GM12872 (cell line): ENCODE data around the gene RPA1.

Experiments
- TF ChIP-seq, protein P1 (sequence below): IDR thresholded peaks from 3 replicates; pipeline ENCODE4 v1.5.1; 2011; ENCODE audit warnings: low read depth, mild to moderate bottlenecking, low read length, moderate library complexity; ENCODE audit not compliant: insufficient read depth

Gene RPA1

DNA sequence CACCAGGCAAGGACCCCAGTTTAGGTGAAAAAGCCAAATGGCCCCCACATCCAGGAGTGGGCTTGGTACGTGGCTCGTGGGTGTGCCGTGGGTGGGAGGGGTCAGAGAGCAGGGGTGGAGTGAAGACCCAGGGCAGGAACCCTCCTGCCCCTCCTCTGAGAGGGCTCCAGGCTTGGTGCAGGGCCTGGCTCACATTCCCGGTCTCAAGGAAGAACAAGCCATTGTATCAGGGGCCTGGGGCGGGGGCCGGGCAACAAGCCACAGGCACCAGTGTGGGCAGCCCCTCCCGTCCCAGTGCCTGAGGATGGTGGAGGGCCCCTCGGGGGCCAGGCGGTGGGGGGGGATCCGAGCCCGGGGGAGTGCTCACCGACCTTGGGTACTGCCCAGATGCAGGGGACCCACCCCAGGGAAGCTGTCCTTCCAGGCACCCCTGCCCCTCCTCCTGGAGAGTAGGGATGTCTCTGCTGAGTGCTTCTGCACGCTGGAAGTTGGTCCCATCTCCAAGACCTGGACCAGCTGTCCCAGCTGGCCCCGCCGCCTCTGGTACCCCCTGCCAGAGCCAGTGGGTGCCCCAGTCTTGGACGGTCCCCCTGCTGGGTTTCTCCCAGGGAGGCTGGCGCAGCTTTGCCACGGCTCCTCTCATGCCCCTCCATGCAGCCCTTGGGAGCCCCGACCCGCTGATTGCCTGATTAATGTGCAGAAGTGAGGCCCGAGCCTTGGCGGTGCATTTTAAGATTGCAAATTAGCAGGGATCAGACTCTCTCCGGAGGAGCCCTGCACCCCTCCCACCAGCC, 111.7 kb downstream of the RPA1 start:
- TF ChIP-seq, protein P1, sequence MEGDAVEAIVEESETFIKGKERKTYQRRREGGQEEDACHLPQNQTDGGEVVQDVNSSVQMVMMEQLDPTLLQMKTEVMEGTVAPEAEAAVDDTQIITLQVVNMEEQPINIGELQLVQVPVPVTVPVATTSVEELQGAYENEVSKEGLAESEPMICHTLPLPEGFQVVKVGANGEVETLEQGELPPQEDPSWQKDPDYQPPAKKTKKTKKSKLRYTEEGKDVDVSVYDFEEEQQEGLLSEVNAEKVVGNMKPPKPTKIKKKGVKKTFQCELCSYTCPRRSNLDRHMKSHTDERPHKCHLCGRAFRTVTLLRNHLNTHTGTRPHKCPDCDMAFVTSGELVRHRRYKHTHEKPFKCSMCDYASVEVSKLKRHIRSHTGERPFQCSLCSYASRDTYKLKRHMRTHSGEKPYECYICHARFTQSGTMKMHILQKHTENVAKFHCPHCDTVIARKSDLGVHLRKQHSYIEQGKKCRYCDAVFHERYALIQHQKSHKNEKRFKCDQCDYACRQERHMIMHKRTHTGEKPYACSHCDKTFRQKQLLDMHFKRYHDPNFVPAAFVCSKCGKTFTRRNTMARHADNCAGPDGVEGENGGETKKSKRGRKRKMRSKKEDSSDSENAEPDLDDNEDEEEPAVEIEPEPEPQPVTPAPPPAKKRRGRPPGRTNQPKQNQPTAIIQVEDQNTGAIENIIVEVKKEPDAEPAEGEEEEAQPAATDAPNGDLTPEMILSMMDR, result no peak

DNA sequence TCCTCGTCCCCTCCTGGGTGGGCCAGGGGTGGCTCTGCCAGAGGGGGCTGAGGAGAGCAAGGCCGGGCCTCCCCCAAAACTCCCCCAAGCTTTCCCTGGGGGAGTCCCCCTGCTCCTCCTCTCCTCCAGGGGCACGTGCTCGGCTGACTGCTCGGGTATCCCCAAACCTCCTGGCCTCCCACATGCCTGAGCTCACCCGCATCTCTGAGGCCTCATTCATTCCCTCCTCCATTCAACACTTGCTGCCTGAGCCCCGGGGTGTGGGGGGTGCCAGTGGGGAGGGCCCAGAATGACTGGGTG, 112.2 kb downstream of the RPA1 start:
- TF ChIP-seq, protein P1, result no peak

DNA sequence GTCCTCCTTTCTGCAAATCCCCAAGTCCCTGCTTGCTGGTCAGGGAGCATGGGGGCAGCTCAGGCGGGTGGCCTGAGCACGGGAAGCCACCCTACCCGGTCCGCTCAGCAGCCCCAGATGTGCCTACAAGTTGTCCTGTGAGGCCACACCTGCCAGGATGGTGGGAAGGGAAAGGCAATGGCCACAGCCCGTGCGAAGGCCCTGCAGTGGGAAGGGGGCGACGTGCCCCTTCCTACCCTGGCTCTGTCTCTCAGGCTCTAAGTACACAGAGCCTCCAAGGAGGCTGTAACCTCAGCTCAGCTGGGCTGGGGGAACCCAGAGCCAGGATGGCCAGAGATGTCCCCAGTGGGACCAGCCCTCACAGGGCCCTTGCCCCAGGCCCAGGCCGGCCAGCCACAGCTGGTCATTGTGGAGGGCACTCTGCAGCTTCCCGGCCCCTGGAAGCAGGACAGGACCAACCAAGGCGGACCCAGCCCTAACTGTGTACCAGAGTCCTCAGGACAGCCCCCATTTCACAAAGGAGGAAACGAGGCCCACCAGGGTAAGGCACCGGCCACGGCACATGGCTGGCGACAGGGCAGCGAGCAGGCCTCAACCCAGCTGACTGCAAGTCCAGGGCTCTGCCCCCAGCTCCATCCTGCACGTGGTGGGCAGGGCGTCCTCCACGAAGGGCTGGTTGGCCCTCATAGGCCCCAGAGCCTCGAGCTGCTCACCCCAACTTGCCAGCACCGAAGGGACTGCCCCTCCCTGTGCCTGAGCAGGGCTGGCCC, 113.0 kb downstream of the RPA1 start:
- TF ChIP-seq, protein P1, result no peak

DNA sequence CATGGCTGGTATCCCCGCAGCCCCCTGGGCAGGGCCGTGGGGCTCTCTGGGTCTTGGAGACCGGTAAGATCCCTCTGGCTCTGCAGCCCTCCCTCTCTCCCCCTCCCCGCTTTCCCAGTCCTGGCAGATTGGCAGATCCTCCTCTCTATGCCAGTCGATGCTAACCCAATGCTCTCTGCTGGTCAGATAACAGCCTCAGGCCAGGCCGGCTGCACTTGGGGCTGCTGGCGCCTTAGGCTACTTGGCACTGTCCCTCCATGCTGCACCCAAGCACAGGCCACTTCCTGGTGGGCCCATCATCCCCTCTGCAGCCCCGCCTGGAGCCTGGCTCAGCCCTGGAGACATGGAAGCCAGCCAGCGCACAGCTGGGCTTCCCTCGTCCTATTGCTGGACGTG, 113.6 kb downstream of the RPA1 start:
- TF ChIP-seq, protein P1, result no peak

DNA sequence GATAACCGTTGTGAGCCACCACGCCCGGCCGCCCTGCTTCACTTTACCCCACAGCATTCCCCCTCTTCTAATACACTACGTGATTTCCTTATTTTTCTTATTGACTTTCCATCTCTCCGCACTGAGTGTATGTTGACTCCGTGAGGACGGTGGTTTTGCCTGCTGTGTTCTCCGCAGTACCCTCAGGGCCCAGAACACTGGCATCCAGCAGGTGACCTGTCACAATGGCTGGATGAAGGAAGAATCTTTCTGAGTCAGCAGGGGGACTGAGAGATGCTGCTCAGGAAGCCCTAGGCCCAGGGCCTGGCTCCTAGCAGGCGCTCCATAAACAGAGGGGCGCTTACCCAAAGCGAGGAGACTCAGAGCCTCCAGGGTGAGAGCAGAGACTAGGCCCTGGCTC, 115.8 kb downstream of the RPA1 start:
- TF ChIP-seq, protein P1, result no peak

DNA sequence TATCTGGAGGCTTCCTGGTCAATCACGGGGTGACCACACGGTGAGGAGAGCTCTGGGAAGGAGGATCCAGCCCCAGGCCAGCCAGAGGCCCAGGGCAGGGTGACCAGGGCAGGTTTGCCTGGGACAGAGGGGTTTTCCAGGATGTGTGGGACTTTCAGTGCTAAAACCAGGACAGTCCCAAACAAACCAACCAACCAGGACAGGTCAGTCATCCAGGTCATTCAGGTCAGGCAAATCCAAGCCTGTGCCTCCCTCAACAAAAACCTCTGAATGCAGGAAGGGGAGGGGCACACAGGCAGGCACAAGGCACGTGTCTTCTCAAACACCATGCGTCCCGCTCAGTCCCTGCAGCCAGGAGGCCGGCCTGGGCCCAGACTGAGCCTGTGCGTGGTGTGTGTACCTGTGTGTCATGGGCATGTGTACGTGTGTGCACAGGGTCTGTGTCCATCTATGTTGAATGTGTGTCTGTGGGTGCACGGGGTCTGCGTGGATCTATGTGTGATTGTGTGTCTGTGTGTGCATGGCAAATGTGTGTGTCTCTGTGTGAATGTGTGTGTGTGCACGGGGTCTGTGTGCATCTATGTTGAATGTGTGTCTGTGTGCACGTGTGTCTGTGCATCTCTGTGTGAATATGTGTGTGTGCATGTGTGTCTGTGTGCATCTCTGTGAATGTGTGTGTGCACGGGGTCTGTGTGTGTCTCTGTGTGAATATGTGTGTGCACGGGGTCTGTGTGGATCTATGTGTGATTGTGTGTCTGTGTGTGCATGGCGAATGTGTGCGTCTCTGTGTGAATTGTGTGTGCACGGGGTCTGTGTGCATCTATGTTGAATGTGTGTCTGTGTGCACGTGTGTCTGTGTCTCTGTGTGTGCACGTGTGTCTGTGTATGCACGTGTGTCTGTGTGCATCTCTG, 116.5 kb downstream of the RPA1 start:
- TF ChIP-seq, protein P1, result no peak

DNA sequence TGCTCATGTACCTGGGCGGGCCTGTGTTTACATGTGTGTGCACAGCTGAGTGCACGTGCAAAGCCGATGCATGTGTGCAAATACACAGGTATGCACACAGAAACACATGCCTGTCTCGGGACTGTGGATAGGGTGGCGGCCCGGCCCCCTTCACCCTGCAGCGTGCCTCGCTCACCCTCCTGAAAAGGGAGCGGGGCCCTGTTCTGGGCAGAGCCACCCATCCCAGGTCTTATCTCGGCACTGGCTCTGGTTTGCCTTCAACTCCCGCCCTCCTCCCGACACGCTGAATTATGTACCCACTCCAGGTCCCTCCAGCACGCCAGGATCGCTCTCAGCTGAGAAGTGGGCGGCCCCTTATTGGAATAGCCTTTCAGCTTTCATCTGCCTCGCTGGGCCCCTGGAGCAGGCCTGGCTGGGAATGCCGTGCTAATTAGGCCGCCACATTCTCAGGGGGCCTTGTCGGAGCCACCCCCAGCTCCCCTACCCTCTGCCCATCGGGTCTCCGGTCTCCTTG, 117.5 kb downstream of the RPA1 start:
- TF ChIP-seq, protein P1, result no peak
